Keratinocyte (primary cell): ENCODE results near the gene MMP14. TPM values are rescaled to one million over a fixed set of nuclear protein-coding genes. Genes with fewer than 3 reads are reported as not detected.

Experiments
- DNase-seq: peaks from one replicate; pipeline ENCODE4 v3.0.0-alpha.2; 2011; ENCODE audit warnings: low read depth, missing footprints, low spot score
- FAIRE-seq: peaks from 2 replicates; lab custom pipeline; 2011; peaks lifted over from hg19 to GRCh38; lab: Jason Lieb, UNC
- H2AFZ ChIP-seq: 2 replicates; pipeline ENCODE4 v1.6.0; 2012; ENCODE audit warnings: low read length, control low read depth, inconsistent platforms; ENCODE audit not compliant: control insufficient read depth
- H3K27ac ChIP-seq: 2 replicates; pipeline ENCODE4 v1.5.1; 2011; ENCODE audit warnings: low read length; ENCODE audit not compliant: control insufficient read depth, insufficient read depth
- H3K27me3 ChIP-seq: 3 replicates; pipeline ENCODE4 v1.6.0; 2011; ENCODE audit warnings: low read length; ENCODE audit not compliant: control insufficient read depth, insufficient read depth; ENCODE audit errors: extremely low read depth
- H3K36me3 ChIP-seq, 2 experiments: 2 replicates in 1 of 2; 3 replicates in 1 of 2; pipeline ENCODE4 v1.5.1; 2011; ENCODE audit warnings: low read length in 2 of 2, mild to moderate bottlenecking in 1 of 2; ENCODE audit not compliant: control insufficient read depth in 2 of 2, insufficient read depth in 2 of 2; ENCODE audit errors: extremely low read depth in 1 of 2
- H3K4me1 ChIP-seq: 3 replicates; pipeline ENCODE4 v1.5.1; 2011; ENCODE audit warnings: low read length; ENCODE audit not compliant: control insufficient read depth, insufficient read depth; ENCODE audit errors: extremely low read depth
- H3K4me2 ChIP-seq: 3 replicates; pipeline ENCODE4 v1.6.0; 2011; ENCODE audit warnings: low read depth, low read length; ENCODE audit not compliant: control insufficient read depth, insufficient read depth; ENCODE audit errors: extremely low read depth
- H3K4me3 ChIP-seq, 3 experiments: fragments of 200-600 bp in 1 of 3; sonication (generic) in 1 of 3; 2 replicates in 2 of 3; 3 replicates in 1 of 3; pipeline ENCODE4 v1.5.1; 2011 to 2016; ENCODE audit warnings: low read length in 3 of 3, mild to moderate bottlenecking in 3 of 3, control low read depth in 2 of 3, inconsistent platforms in 1 of 3, low read depth in 1 of 3, mixed read lengths in 1 of 3, mixed run types in 1 of 3, moderate library complexity in 1 of 3; ENCODE audit not compliant: control insufficient read depth in 2 of 3, insufficient read depth in 2 of 3; ENCODE audit errors: extremely low read depth in 1 of 3
- H3K79me2 ChIP-seq: 2 replicates; pipeline ENCODE4 v1.6.0; 2012; ENCODE audit warnings: low read length; ENCODE audit not compliant: control insufficient read depth, insufficient read depth
- H3K9ac ChIP-seq: 3 replicates; pipeline ENCODE4 v1.6.0; 2011; ENCODE audit warnings: low read length; ENCODE audit not compliant: control insufficient read depth, insufficient read depth; ENCODE audit errors: extremely low read depth
- H3K9me1 ChIP-seq: 3 replicates; pipeline ENCODE4 v1.6.0; 2011; ENCODE audit warnings: low read length; ENCODE audit not compliant: control insufficient read depth, insufficient read depth; ENCODE audit errors: extremely low read depth
- H3K9me3 ChIP-seq: 2 replicates; pipeline ENCODE4 v1.5.1; 2012; ENCODE audit warnings: low read depth, low read length; ENCODE audit not compliant: control insufficient read depth
- H4K20me1 ChIP-seq: 3 replicates; pipeline ENCODE4 v1.6.0; 2011; ENCODE audit warnings: low read length; ENCODE audit not compliant: control insufficient read depth, insufficient read depth; ENCODE audit errors: extremely low read depth
- CTCF ChIP-seq, 3 experiments: IDR thresholded peaks in 1 of 3; conservative IDR thresholded peaks in 1 of 3; optimal IDR thresholded peaks in 1 of 3; 2 replicates in 2 of 3; 3 replicates in 1 of 3; pipeline versions ENCODE3 to v1.5.1; 2011; ENCODE audit warnings: low read length in 3 of 3, mild to moderate bottlenecking in 3 of 3, moderate library complexity in 2 of 3, control low read depth in 1 of 3, inconsistent platforms in 1 of 3; ENCODE audit not compliant: insufficient read depth in 2 of 3; ENCODE audit errors: extremely low read depth in 1 of 3
- EZH2 ChIP-seq: IDR thresholded peaks from one replicate; pipeline ENCODE4 v1.6.1; 2012; ENCODE audit warnings: inconsistent platforms, mild to moderate bottlenecking, low read length, moderate library complexity
- dilution Hi-C: fragments of 300-500 bp; cut with MboI; formaldehyde crosslinking; loops from one replicate; pipeline ENCODE4 v1.7.0; 2020; ENCODE audit warnings: low sequenced_read_pairs; ENCODE audit not compliant: extremely low pct_ligation_motif_present
- polyA plus RNA-seq, 5 experiments: library from polyadenylated mRNA; depleted of rRNA in 3 of 5; stranded (reverse) in 3 of 5; stranded (forward) in 1 of 5; unstranded in 1 of 5; fragments of >200 nt; gene quantifications; 1 replicate in 1 of 5; 2 replicates in 3 of 5; 3 replicates in 1 of 5; pipeline versions ENCODE4 v1.2.1 to v1.2.3, GENCODE V29; 2011 to 2012; ENCODE audit warnings: missing spikeins in 2 of 5, low read depth in 1 of 5, low replicate concordance in 1 of 5
- small RNA-seq, 3 experiments: library from RNA; depleted of rRNA; stranded (forward); fragments of <200 nt; gene quantifications; one replicate each; pipeline ENCODE3, GENCODE V24; 2012; ENCODE audit warnings: low read depth in 3 of 3, low replicate concordance in 1 of 3; ENCODE audit not compliant: insufficient read length in 3 of 3

The MMP14 gene
- polyA plus RNA-seq, 1 donor (not counting 4 experiments of a cell fraction or from before 2014, with no cell fraction given) = 185 TPM

- TF ChIP-seq CTCF (optimal IDR thresholded peaks at IDR 0.05 in 1 of 3, IDR thresholded peaks at IDR 0.05 in 1 of 3, conservative IDR thresholded peaks at IDR 0.05 in 1 of 3; ENCODE audit: extremely low read depth in 1 of 3, insufficient read depth in 2 of 3, low read length in 3 of 3) = no peak
- no peak for TF ChIP-seq EZH2
- peaks cover 12 to 17% of the 10 kb centered on the region in 2 experiments for H3K36me3 ChIP-seq
- H3K9me3 ChIP-seq = no peaks in the 10 kb centered on the region
- H3K9ac ChIP-seq = no peak overlapping the region
- no peaks in the 10 kb centered on the region for H3K79me2 ChIP-seq
- H3K27ac ChIP-seq = no peak overlapping the region
- H4K20me1 ChIP-seq = no peaks in the 10 kb centered on the region
- dilution Hi-C loops = no loop called here
- H3K27me3 ChIP-seq = no peaks in the 10 kb centered on the region
- H3K4me3 ChIP-seq = no peak overlapping the region
- no peak overlapping the region for H2AFZ ChIP-seq
- DNase-seq (no peak), FAIRE-seq (no peak)
- no peaks in the 10 kb centered on the region for H3K9me1 ChIP-seq
- H3K4me1 ChIP-seq = peaks cover 14% of the 10 kb centered on the region
- H3K4me2 ChIP-seq = no peak overlapping the region
Measured at GRCh38 chr14:22897357-22897756, 61.0 kb downstream of the MMP14 start.

Small RNA genes lying within 50 kb of the gene (small RNA-seq; reads per million reads assigned to genes)
- gene RF00019 = 0 reads per million in 3 experiments

Other genes starting within 250 kb of the MMP14 start
- gene DAD1, start 247.4 kb upstream of the MMP14 start, polyA plus RNA-seq = 351 to 437 TPM (median 369 TPM) in 3 replicates
- 13.9 to 28.3 TPM (median 17.7 TPM) in 3 replicates for gene ABHD4, start 238.3 kb upstream of the MMP14 start, polyA plus RNA-seq
- not detected in 3 replicates for gene OR6J1, start 192.2 kb upstream of the MMP14 start, polyA plus RNA-seq
- 129 to 150 TPM (median 130 TPM) in 3 replicates for gene OXA1L, start 69.9 kb upstream of the MMP14 start, polyA plus RNA-seq
- 0.20 to 0.65 TPM (median 0.33 TPM) in 3 replicates for gene SLC7A7, start 21.1 kb upstream of the MMP14 start, polyA plus RNA-seq
- gene MRPL52, start 6.7 kb upstream of the MMP14 start, polyA plus RNA-seq = 56.0 to 104 TPM (median 82.0 TPM) in 3 replicates
- gene LRP10, start 35.2 kb downstream of the MMP14 start, polyA plus RNA-seq = 36.7 to 79.4 TPM (median 62.5 TPM) in 3 replicates
- gene REM2, start 46.6 kb downstream of the MMP14 start, polyA plus RNA-seq = 0.04 to 0.06 TPM (median 0.05 TPM) in 3 replicates
- gene RBM23, start 82.6 kb downstream of the MMP14 start, polyA plus RNA-seq = 36.9 to 73.8 TPM (median 50.8 TPM) in 3 replicates
- gene PRMT5, start 92.8 kb downstream of the MMP14 start, polyA plus RNA-seq = 241 to 271 TPM (median 266 TPM) in 3 replicates
- gene HAUS4, start 120.5 kb downstream of the MMP14 start, polyA plus RNA-seq = 16.6 to 25.5 TPM (median 23.6 TPM) in 3 replicates
- 128 to 206 TPM (median 157 TPM) in 3 replicates for gene AJUBA, start 146.0 kb downstream of the MMP14 start, polyA plus RNA-seq
- 6.4 to 8.5 TPM (median 7.7 TPM) in 3 replicates for gene C14orf93, start 173.6 kb downstream of the MMP14 start, polyA plus RNA-seq
- gene PSMB5, start 198.3 kb downstream of the MMP14 start, polyA plus RNA-seq = 285 to 349 TPM (median 292 TPM) in 3 replicates
- gene PSMB11, start 205.6 kb downstream of the MMP14 start, polyA plus RNA-seq = not detected in 3 replicates
- gene CDH24, start 220.9 kb downstream of the MMP14 start, polyA plus RNA-seq = 3.5 to 5.8 TPM (median 3.9 TPM) in 3 replicates